Transverse colon (tissue), 4 donors: ENCODE measurements around the gene GALNT6.

Source experiments
- CTCF ChIP-seq, 5 experiments: fragments of 200-600 bp in 3 of 5; fragments of 450-650 bp in 2 of 5; sonication (generic) in 3 of 5; IDR thresholded peaks; 1 replicate in 2 of 5; 2 replicates in 3 of 5; pipeline ENCODE4 v1.5.1; 2016 to 2017; ENCODE audit warnings: antibody characterized with exemption in 5 of 5, inconsistent platforms in 3 of 5, mild to moderate bottlenecking in 2 of 5, moderate library complexity in 1 of 5
- POLR2A ChIP-seq: fragments of 450-650 bp; IDR thresholded peaks from one replicate; pipeline ENCODE4 v1.6.1; 2016; ENCODE audit warnings: antibody characterized with exemption, mild to moderate bottlenecking, moderate library complexity
- POLR2AphosphoS5 ChIP-seq, 3 donors: sonication (generic); formaldehyde crosslinking; IDR thresholded peaks; one replicate each; pipeline ENCODE4 v1.6.1; 2016; ENCODE audit warnings: antibody characterized with exemption in 3 of 3

GRCh38 chr12:51421266-51421884 lies 30.2 kb upstream of the GALNT6 start:
- TF ChIP-seq POLR2AphosphoS5 (IDR thresholded peaks at IDR 0.05): no peak
- TF ChIP-seq CTCF (IDR thresholded peaks at IDR 0.05): peak; percentile 35 to 68 (median 56)
- no peak for TF ChIP-seq POLR2A
